Measurements from ENCODE around the gene SUN3. TPM values are rescaled to one million over a fixed set of nuclear protein-coding genes. Genes with fewer than 3 reads are reported as not detected.
A peak's percentile ranks its signal among the peaks of the same experiment; 100 is the strongest.
"Not testable (repeated sequence)": the region's sequence is repeated elsewhere in the genome, so short reads cannot be mapped to it uniquely, and the experiment has no call there.

Gene SUN3
- total RNA-seq, 6 donors from 2014 or later = not detected

GRCh38 chr7:47999413-47999812 lies 29.5 kb downstream of the SUN3 start:
- Histone ChIP-seq H3K9me3 (no peaks in the 10 kb centered on the region), H3K27ac (no peak overlapping the region), H3K27me3 (no peaks in the 10 kb centered on the region), H3K4me3 (no peak overlapping the region), H3K36me3 (no peaks in the 10 kb centered on the region), H3K4me1 (no peaks in the 10 kb centered on the region)
- WGBS, 2 donors = 95 to 98% methylated on average over 12 of the region's 12 CpGs
- DNase-seq = no peak
- no peak for TF ChIP-seq POLR2AphosphoS5 (IDR thresholded peaks at IDR 0.05)
- TF ChIP-seq CTCF (IDR thresholded peaks at IDR 0.05) = no peak
- no peak for TF ChIP-seq EP300 (IDR thresholded peaks at IDR 0.05)
- no peak for TF ChIP-seq POLR2A (IDR thresholded peaks at IDR 0.05)
- no peak for ATAC-seq (ENCODE audit: low FRiP score in 2 of 2)

- H3K9me3 ChIP-seq = no peaks in the 10 kb centered on the region
- H3K27me3 ChIP-seq = no peaks in the 10 kb centered on the region
- WGBS, 2 donors = 71 to 88% methylated on average over 3 of the region's 3 CpGs
- peaks cover 0 to 12% (median 5%) of the 10 kb centered on the region in 4 donors for H3K4me1 ChIP-seq
- no peak for ATAC-seq (ENCODE audit: low FRiP score in 2 of 2)
- TF ChIP-seq POLR2AphosphoS5 (IDR thresholded peaks at IDR 0.05) = no peak
- H3K27ac ChIP-seq = peak overlapping the region in 2 of 4 donors; percentile 69 to 75
- peak overlapping the region in 1 of 4 donors; percentile 55 for H3K4me3 ChIP-seq
- no peaks in the 10 kb centered on the region for H3K36me3 ChIP-seq
- no peak for DNase-seq
Measured at GRCh38 chr7:47992446-47992845, 36.5 kb downstream of the SUN3 start.

GRCh38 chr7:47991741-47992311 lies 37.1 kb downstream of the SUN3 start:
- ATAC-seq (ENCODE audit: low FRiP score in 2 of 2) = peak; percentile 96 to 99
- H3K4me1 ChIP-seq = peaks cover 0 to 12% (median 5%) of the 10 kb centered on the region in 4 donors
- no peaks in the 10 kb centered on the region for H3K27me3 ChIP-seq
- peak; percentile 90 to 95 for DNase-seq
- H3K9me3 ChIP-seq = no peaks in the 10 kb centered on the region
- H3K4me3 ChIP-seq = peak overlapping the region; percentile 20 to 63 (median 51)
- no peaks in the 10 kb centered on the region for H3K36me3 ChIP-seq
- TF ChIP-seq CTCF (IDR thresholded peaks at IDR 0.05) = peak; percentile 40 to 73 (median 64)
- TF ChIP-seq POLR2AphosphoS5 (IDR thresholded peaks at IDR 0.05) = peak in 1 of 2 donors; percentile 31
- TF ChIP-seq EP300 (IDR thresholded peaks at IDR 0.05) = no peak
- peak in 1 of 4 donors; percentile 43 for TF ChIP-seq POLR2A (IDR thresholded peaks at IDR 0.05)
- H3K27ac ChIP-seq = peak overlapping the region in 3 of 4 donors; percentile 69 to 75 (median 69)
- WGBS, 2 donors = 2 to 4% methylated on average over 18 to 26 of the region's 26 CpGs

GRCh38 chr7:47991270-47991669 lies 37.6 kb downstream of the SUN3 start:
- WGBS, 2 donors = 86 to 95% methylated on average over 1 of the region's 1 CpG

GRCh38 chr7:47990592-47990991 lies 38.3 kb downstream of the SUN3 start:
- DNase-seq (no peak), ATAC-seq (ENCODE audit: low FRiP score in 2 of 2) (no peak)
- Histone ChIP-seq H3K27me3 (no peaks in the 10 kb centered on the region), H3K9me3 (no peaks in the 10 kb centered on the region), H3K36me3 (no peaks in the 10 kb centered on the region), H3K4me1 (peaks cover 0 to 12% (median 5%) of the 10 kb centered on the region in 4 donors), H3K4me3 (no peak overlapping the region), H3K27ac (no peak overlapping the region)
- WGBS, 2 donors = 93 to 96% methylated on average over 5 of the region's 5 CpGs
- TF ChIP-seq EP300 (IDR thresholded peaks at IDR 0.05) (no peak), POLR2A (IDR thresholded peaks at IDR 0.05) (no peak), CTCF (IDR thresholded peaks at IDR 0.05) (no peak), POLR2AphosphoS5 (IDR thresholded peaks at IDR 0.05) (no peak)

More at GRCh38 chr7:47991270-47991669, 37.6 kb downstream of the SUN3 start:
- no peaks in the 10 kb centered on the region for H3K9me3 ChIP-seq
- DNase-seq = no peak
- peaks cover 0 to 12% (median 5%) of the 10 kb centered on the region in 4 donors for H3K4me1 ChIP-seq
- TF ChIP-seq POLR2AphosphoS5 (IDR thresholded peaks at IDR 0.05) (no peak), POLR2A (IDR thresholded peaks at IDR 0.05) (no peak), EP300 (IDR thresholded peaks at IDR 0.05) (no peak), CTCF (IDR thresholded peaks at IDR 0.05) (no peak)
- H3K36me3 ChIP-seq = no peaks in the 10 kb centered on the region
- H3K4me3 ChIP-seq = peak overlapping the region in 2 of 4 donors; percentile 55 to 63
- no peak for ATAC-seq (ENCODE audit: low FRiP score in 2 of 2)
- no peaks in the 10 kb centered on the region for H3K27me3 ChIP-seq
- peak overlapping the region in 3 of 4 donors; percentile 69 to 75 (median 69) for H3K27ac ChIP-seq

- peaks cover 0 to 12% (median 5%) of the 10 kb centered on the region in 4 donors for H3K4me1 ChIP-seq
- peak in 1 of 2 donors; percentile 39 for DNase-seq
- not testable (repeated sequence) for H3K9me3 ChIP-seq; H3K36me3 ChIP-seq; H3K27me3 ChIP-seq; H3K4me3 ChIP-seq; H3K27ac ChIP-seq; ATAC-seq (ENCODE audit: low FRiP score in 2 of 2)
- 60 to 71% methylated on average over 9 to 10 of the region's 10 CpGs for WGBS, 2 donors
Measured at GRCh38 chr7:47989607-47990400, 39.1 kb downstream of the SUN3 start.
